ENCODE measurements around the gene C9orf43. TPM values are rescaled to one million over a fixed set of nuclear protein-coding genes. Genes with fewer than 3 reads are reported as not detected.

Gene C9orf43
- total RNA-seq, 1 experiment from 2014 or later = 0.28 TPM

- no peaks in the 10 kb centered on the region for H3K27me3 Mint-ChIP-seq (ENCODE audit: low read depth)
- no peak for ATAC-seq
- CTCF ChIA-PET = interaction anchor here (1.0 to 1.3 kb wide), 2 partner anchors 42 to 261 kb away, joined by 3 read pairs; no protein-coding TSS in a partner anchor
- H3K36me3 Mint-ChIP-seq = no peaks in the 10 kb centered on the region
- DNase-seq (ENCODE audit: low spot score) = no peak
- peaks cover 14% of the 10 kb centered on the region for H3K4me1 Mint-ChIP-seq
- H3K9me3 Mint-ChIP-seq = no peaks in the 10 kb centered on the region
- POLR2A ChIA-PET = no interaction called here
- H3K27ac Mint-ChIP-seq = no peak overlapping the region
- H3K4me3 Mint-ChIP-seq = no peak overlapping the region
- TF ChIP-seq IRF2 (CRISPR knock-in tag; IDR thresholded peaks at IDR 0.05; ENCODE audit: borderline replicate concordance, low read depth) (no peak), MXD4 (CRISPR knock-in tag; IDR thresholded peaks at IDR 0.05; ENCODE audit: borderline replicate concordance) (no peak), STAT6 (CRISPR knock-in tag; conservative IDR thresholded peaks at IDR 0.05; ENCODE audit: low read depth) (no peak)
Measured at GRCh38 chr9:113397203-113397631, 13.3 kb upstream of the C9orf43 start.

- Mint-ChIP-seq H3K9me3 (no peaks in the 10 kb centered on the region), H3K4me3 (peak overlapping the region; percentile 85; the same call in 1 of the 2 replicates), H3K27me3 (ENCODE audit: low read depth) (no peaks in the 10 kb centered on the region), H3K4me1 (peaks cover 14% of the 10 kb centered on the region), H3K27ac (no peak overlapping the region), H3K36me3 (no peaks in the 10 kb centered on the region)
- DNase-seq (ENCODE audit: low spot score) (no peak), ATAC-seq (no peak)
- CTCF ChIA-PET = interaction anchor here (1.0 to 1.1 kb wide), 2 partner anchors 43 to 193 kb away, joined by 3 read pairs; no protein-coding TSS in a partner anchor
- no peak for TF ChIP-seq ARID4B (CRISPR knock-in tag; IDR thresholded peaks at IDR 0.05; ENCODE audit: borderline replicate concordance)
- TF ChIP-seq ZNF416 (CRISPR knock-in tag; IDR thresholded peaks at IDR 0.05) = no peak
- no peak for TF ChIP-seq RORB (CRISPR knock-in tag; IDR thresholded peaks at IDR 0.05)
- TF ChIP-seq ZNF232 (CRISPR knock-in tag; IDR thresholded peaks at IDR 0.05) = no peak
- POLR2A ChIA-PET = interaction anchor here (0.6 to 0.7 kb wide), 2 partner anchors 13 to 58 kb away, joined by 3 read pairs; partner anchors contain the start of gene WDR31
Measured at GRCh38 chr9:113398796-113399195, 11.8 kb upstream of the C9orf43 start.

- no peak for TF ChIP-seq RELA (CRISPR knock-in tag; IDR thresholded peaks at IDR 0.05; ENCODE audit: borderline replicate concordance)
- TF ChIP-seq CREM (CRISPR knock-in tag; IDR thresholded peaks at IDR 0.05) = no peak
- TF ChIP-seq ATF1 (CRISPR knock-in tag; IDR thresholded peaks at IDR 0.05) = no peak
- no peak for TF ChIP-seq NFE2L1 (CRISPR knock-in tag; IDR thresholded peaks at IDR 0.05)
- TF ChIP-seq ZNF281 (CRISPR knock-in tag; IDR thresholded peaks at IDR 0.05) = no peak
- no peak for TF ChIP-seq ZNF671 (CRISPR knock-in tag; IDR thresholded peaks at IDR 0.05)
- no peak for TF ChIP-seq OVOL2 (CRISPR knock-in tag; IDR thresholded peaks at IDR 0.05; ENCODE audit: borderline replicate concordance)
- no peak for TF ChIP-seq CBFB (CRISPR knock-in tag; IDR thresholded peaks at IDR 0.05; ENCODE audit: low read depth)
- DNase-seq (ENCODE audit: low spot score) (no peak), ATAC-seq (no peak)
- Mint-ChIP-seq H3K27me3 (ENCODE audit: low read depth) (no peaks in the 10 kb centered on the region), H3K9me3 (no peaks in the 10 kb centered on the region), H3K27ac (no peak overlapping the region), H3K4me3 (peak overlapping the region; percentile 85), H3K36me3 (no peaks in the 10 kb centered on the region), H3K4me1 (peaks cover 14% of the 10 kb centered on the region)
- POLR2A ChIA-PET = no interaction called here
- CTCF ChIA-PET = interaction anchor here (1.0 to 2.1 kb wide), 4 partner anchors 10 to 191 kb away, joined by 3 to 12 read pairs (median 4); partner anchors contain the start of genes CDC26 and PRPF4
Measured at GRCh38 chr9:113399646-113400200, 10.8 kb upstream of the C9orf43 start.
